GM12878 (cell line): ENCODE measurements around the gene SORBS1.
A peak's percentile ranks its signal among the peaks of the same experiment; 100 is the strongest.

Experiments used
- CBX5 ChIP-seq: sonication (generic); IDR thresholded peaks from 2 replicates; pipeline ENCODE4 v1.6.1; 2016; ENCODE audit warnings: low read depth, moderate library complexity, mild to moderate bottlenecking, inconsistent platforms
- CEBPB ChIP-seq, 2 experiments: fragments of 150-350 bp in 1 of 2; IDR thresholded peaks; 2 replicates each; pipeline ENCODE4 v1.6.1; 2012 to 2014; ENCODE audit warnings: low read depth in 2 of 2, low read length in 2 of 2, borderline replicate concordance in 1 of 2, inconsistent platforms in 1 of 2
- CREB1 ChIP-seq: IDR thresholded peaks from 2 replicates; pipeline ENCODE4 v1.6.1; 2012; ENCODE audit warnings: low read depth, mild to moderate bottlenecking, inconsistent platforms
- CREM ChIP-seq: IDR thresholded peaks from 2 replicates; pipeline ENCODE4 v1.6.1; 2014; ENCODE audit warnings: antibody characterized with exemption, low read depth
- ETV6 ChIP-seq, 2 experiments: fragments of 450-650 bp in 1 of 2; IDR thresholded peaks in 1 of 2; conservative IDR thresholded peaks in 1 of 2; 2 replicates each; pipeline ENCODE4 v1.6.1; 2014; ENCODE audit warnings: antibody characterized with exemption in 1 of 2, borderline replicate concordance in 1 of 2, low read depth in 1 of 2, mild to moderate bottlenecking in 1 of 2, moderate library complexity in 1 of 2
- FOXK2 ChIP-seq: fragments of 450-650 bp; IDR thresholded peaks from 2 replicates; pipeline ENCODE4 v1.6.1; 2017; ENCODE audit warnings: mild to moderate bottlenecking, moderate library complexity
- HDAC6 ChIP-seq: fragments of 200-600 bp; sonication (generic); IDR thresholded peaks from one replicate; pipeline ENCODE4 v1.8.0; 2017; ENCODE audit warnings: antibody characterized with exemption; ENCODE audit not compliant: unreplicated experiment
- NFXL1 ChIP-seq: fragments of 450-650 bp; IDR thresholded peaks from 2 replicates; pipeline ENCODE4 v1.6.1; 2017; ENCODE audit warnings: antibody characterized with exemption, mild to moderate bottlenecking, borderline replicate concordance
- POLR2A ChIP-seq: IDR thresholded peaks from 2 replicates; pipeline ENCODE4 v1.6.1; 2011; ENCODE audit warnings: low read depth, mild to moderate bottlenecking, low read length
- POLR2AphosphoS5 ChIP-seq: IDR thresholded peaks from 2 replicates; pipeline ENCODE4 v1.6.1; 2011; ENCODE audit warnings: mild to moderate bottlenecking, low read length, inconsistent platforms
- RAD21 ChIP-seq: IDR thresholded peaks from 2 replicates; pipeline ENCODE4 v1.6.1; 2011; ENCODE audit warnings: mild to moderate bottlenecking, low read depth, low read length, moderate library complexity; ENCODE audit not compliant: insufficient read depth
- SIN3A ChIP-seq: IDR thresholded peaks from 2 replicates; pipeline ENCODE4 v1.6.1; 2012; ENCODE audit warnings: low read depth, low read length, improper control_type of control experiment
- ZNF274 ChIP-seq: IDR thresholded peaks from one replicate; pipeline ENCODE4 v1.8.0; 2011; ENCODE audit not compliant: insufficient read length, insufficient read depth
- TF ChIP-seq, protein P1 (sequence below), 3 experiments: IDR thresholded peaks in 2 of 3; conservative IDR thresholded peaks in 1 of 3; 2 replicates each; pipeline ENCODE4 v1.5.1; 2011; ENCODE audit warnings: low read depth in 3 of 3, low read length in 3 of 3, mild to moderate bottlenecking in 3 of 3, control low read depth in 2 of 3, moderate library complexity in 2 of 3, inconsistent platforms in 1 of 3, mixed read lengths in 1 of 3; ENCODE audit not compliant: control insufficient read depth in 2 of 3, insufficient read depth in 1 of 3; ENCODE audit errors: extremely low read depth in 1 of 3

DNA sequence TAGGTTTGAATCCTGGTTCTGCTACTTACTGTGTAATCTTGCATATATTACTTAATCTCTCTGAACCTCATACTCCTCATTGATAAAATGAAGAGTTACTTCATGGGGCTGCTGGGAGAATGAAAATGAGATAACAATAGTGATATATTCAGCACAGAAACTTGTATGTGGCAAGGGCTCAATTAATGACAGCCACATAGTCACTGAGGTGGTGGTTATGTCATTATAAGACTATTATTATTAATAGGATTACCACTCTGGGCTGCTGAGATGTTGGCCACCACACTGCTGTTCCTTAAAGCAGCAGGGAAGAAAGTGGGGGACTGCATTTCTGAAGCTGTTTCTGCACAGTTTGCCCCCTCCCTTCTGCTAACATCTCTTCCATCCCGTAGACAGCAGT, 170.0 kb downstream of the SORBS1 start:
- no peak for TF ChIP-seq POLR2AphosphoS5
- TF ChIP-seq ETV6 (conservative IDR thresholded peaks at IDR 0.05 in 1 of 2, IDR thresholded peaks at IDR 0.05 in 1 of 2; ENCODE audit: borderline replicate concordance in 1 of 2, low read depth in 1 of 2): no peak
- TF ChIP-seq CEBPB (IDR thresholded peaks at IDR 0.05; ENCODE audit: borderline replicate concordance in 1 of 2, low read depth in 2 of 2, low read length in 2 of 2): no peak
- TF ChIP-seq, protein P1, sequence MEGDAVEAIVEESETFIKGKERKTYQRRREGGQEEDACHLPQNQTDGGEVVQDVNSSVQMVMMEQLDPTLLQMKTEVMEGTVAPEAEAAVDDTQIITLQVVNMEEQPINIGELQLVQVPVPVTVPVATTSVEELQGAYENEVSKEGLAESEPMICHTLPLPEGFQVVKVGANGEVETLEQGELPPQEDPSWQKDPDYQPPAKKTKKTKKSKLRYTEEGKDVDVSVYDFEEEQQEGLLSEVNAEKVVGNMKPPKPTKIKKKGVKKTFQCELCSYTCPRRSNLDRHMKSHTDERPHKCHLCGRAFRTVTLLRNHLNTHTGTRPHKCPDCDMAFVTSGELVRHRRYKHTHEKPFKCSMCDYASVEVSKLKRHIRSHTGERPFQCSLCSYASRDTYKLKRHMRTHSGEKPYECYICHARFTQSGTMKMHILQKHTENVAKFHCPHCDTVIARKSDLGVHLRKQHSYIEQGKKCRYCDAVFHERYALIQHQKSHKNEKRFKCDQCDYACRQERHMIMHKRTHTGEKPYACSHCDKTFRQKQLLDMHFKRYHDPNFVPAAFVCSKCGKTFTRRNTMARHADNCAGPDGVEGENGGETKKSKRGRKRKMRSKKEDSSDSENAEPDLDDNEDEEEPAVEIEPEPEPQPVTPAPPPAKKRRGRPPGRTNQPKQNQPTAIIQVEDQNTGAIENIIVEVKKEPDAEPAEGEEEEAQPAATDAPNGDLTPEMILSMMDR (IDR thresholded peaks at IDR 0.05 in 2 of 3, conservative IDR thresholded peaks at IDR 0.05 in 1 of 3; ENCODE audit: control insufficient read depth in 2 of 3, extremely low read depth in 1 of 3, insufficient read depth in 1 of 3, low read depth in 3 of 3, low read length in 3 of 3): no peak
- TF ChIP-seq SIN3A: no peak
- no peak for TF ChIP-seq HDAC6
- TF ChIP-seq CBX5: no peak
- TF ChIP-seq FOXK2: no peak
- peak; percentile 31; the same call in 1 of the 2 replicates for TF ChIP-seq CREM
- no peak for TF ChIP-seq POLR2A
- no peak for TF ChIP-seq RAD21
- 0 out of 2 replicates have a peak, but pooled peaks have one; percentile 29 for TF ChIP-seq CREB1
- no peak for TF ChIP-seq ZNF274
- TF ChIP-seq NFXL1: no peak
